ENCODE data around the gene ZC3HAV1. TPM values are rescaled to one million over a fixed set of nuclear protein-coding genes. Genes with fewer than 3 reads are reported as not detected.

ZC3HAV1 gene
- total and polyA plus RNA-seq, 2 of the 13 experiments (the other 11 are each of a cell fraction or from before 2014, with no cell fraction given): 12.7 to 23.7 TPM

GRCh38 chr7:139035586-139036353 is 73.8 kb downstream of the ZC3HAV1 start, which contains the start of gene ZC3HAV1L (continued):
- TF ChIP-seq ZNF276 (CRISPR knock-in tag; IDR thresholded peaks at IDR 0.05; ENCODE audit: low read depth): peak; percentile 63; the same call in 1 of the 2 replicates
- 0 out of 2 replicates have a peak, but pooled peaks have one; percentile 62 for TF ChIP-seq HOXA9 (CRISPR knock-in tag; IDR thresholded peaks at IDR 0.05; ENCODE audit: borderline replicate concordance)
- no peak for TF ChIP-seq DPF2 (CRISPR knock-in tag; IDR thresholded peaks at IDR 0.05; ENCODE audit: borderline replicate concordance, low read depth)
- TF ChIP-seq ZBTB25 (CRISPR knock-in tag; IDR thresholded peaks at IDR 0.05): no peak
- no peak for TF ChIP-seq GMEB2 (CRISPR knock-in tag; IDR thresholded peaks at IDR 0.05; ENCODE audit: low read depth)
- no peak for TF ChIP-seq GPN1 (CRISPR knock-in tag; IDR thresholded peaks at IDR 0.05; ENCODE audit: borderline replicate concordance)
- TF ChIP-seq MATR3 (CRISPR knock-in tag; IDR thresholded peaks at IDR 0.05): no peak
- no peak for TF ChIP-seq HNF4G (IDR thresholded peaks at IDR 0.05; ENCODE audit: borderline replicate concordance, low read depth, low read length)
- TF ChIP-seq HNF4G (CRISPR knock-in tag; IDR thresholded peaks at IDR 0.05; ENCODE audit: borderline replicate concordance, low read depth): no peak
- no peak for TF ChIP-seq CBX1 (IDR thresholded peaks at IDR 0.05; ENCODE audit: low read depth)
- TF ChIP-seq ATM (IDR thresholded peaks at IDR 0.05; ENCODE audit: borderline replicate concordance): no peak
- TF ChIP-seq KLF13 (CRISPR knock-in tag; IDR thresholded peaks at IDR 0.05): no peak
- TF ChIP-seq PHF8 (CRISPR knock-in tag; IDR thresholded peaks at IDR 0.05): peak; percentile 96
- no peak for TF ChIP-seq SCMH1 (CRISPR knock-in tag; IDR thresholded peaks at IDR 0.05; ENCODE audit: borderline replicate concordance)
- TF ChIP-seq ZNF570 (CRISPR knock-in tag; IDR thresholded peaks at IDR 0.05; ENCODE audit: borderline replicate concordance): no peak
- no peak for TF ChIP-seq BCLAF1 (IDR thresholded peaks at IDR 0.05)
- no peak for TF ChIP-seq CERS6 (CRISPR knock-in tag; IDR thresholded peaks at IDR 0.05)
- TF ChIP-seq JUNB (CRISPR knock-in tag; IDR thresholded peaks at IDR 0.05; ENCODE audit: borderline replicate concordance): no peak
- no peak for TF ChIP-seq HCFC1 (IDR thresholded peaks at IDR 0.05; ENCODE audit: low read depth, low read length)
- TF ChIP-seq ZNF274 (CRISPR knock-in tag; IDR thresholded peaks at IDR 0.05): no peak
